Measurements from ENCODE around the gene WDR12. TPM values are rescaled to one million over a fixed set of nuclear protein-coding genes. Genes with fewer than 3 reads are reported as not detected.
"Not testable (repeated sequence)": the region's sequence is repeated elsewhere in the genome, so short reads cannot be mapped to it uniquely, and the experiment has no call there.

Gene WDR12
- polyA plus RNA-seq, 2 of the 4 experiments (the other 2 are of a cell fraction): 53.6 to 120 TPM

- WGBS (ENCODE audit: missing lambda C conversion rate): 73% methylated on average over 5 of the region's 5 CpGs
- no peak for FAIRE-seq
- TF ChIP-seq CBX8 (IDR thresholded peaks at IDR 0.05): no peak
- TF ChIP-seq ZC3H11A (IDR thresholded peaks at IDR 0.05): no peak
- TF ChIP-seq, protein P1, sequence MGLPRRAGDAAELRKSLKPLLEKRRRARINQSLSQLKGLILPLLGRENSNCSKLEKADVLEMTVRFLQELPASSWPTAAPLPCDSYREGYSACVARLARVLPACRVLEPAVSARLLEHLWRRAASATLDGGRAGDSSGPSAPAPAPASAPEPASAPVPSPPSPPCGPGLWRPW (IDR thresholded peaks at IDR 0.05): no peak
- TF ChIP-seq NPAS2 (CRISPR knock-in tag; IDR thresholded peaks at IDR 0.05; ENCODE audit: borderline replicate concordance): no peak
- TF ChIP-seq BHLHE40 (IDR thresholded peaks at IDR 0.05; ENCODE audit: low read depth, low read length): no peak
- no peak for TF ChIP-seq CTCF (IDR thresholded peaks at IDR 0.05)
- TF ChIP-seq HEYL (CRISPR knock-in tag; IDR thresholded peaks at IDR 0.05): no peak
- TF ChIP-seq JUNB (IDR thresholded peaks at IDR 0.05): no peak
- no peak for TF ChIP-seq POLR2AphosphoS2 (conservative IDR thresholded peaks at IDR 0.05; ENCODE audit: low read length)
- TF ChIP-seq RAD21 (conservative IDR thresholded peaks at IDR 0.05 in 1 of 2, IDR thresholded peaks at IDR 0.05 in 1 of 2): no peak
- ChIA-PET CTCF (no interaction called here), POLR2A (no interaction called here)
- Histone ChIP-seq H3K9me3 (peaks cover 10% of the 10 kb centered on the region; the same call in 1 of the 3 replicates), H3K4me1 (peaks cover 12% of the 10 kb centered on the region; the same call in 1 of the 3 replicates), H3K4me2 (no peak overlapping the region), H3K27ac (0 out of 6 replicates have a peak overlapping the region, but pooled peaks of 1 of the 2 experiments have one; percentile 18), H3K4me3 (no peak overlapping the region)
- DNase-seq (ENCODE audit: low read depth in 1 of 2, low spot score in 1 of 2): no peak
- ATAC-seq: no peak
Observed at GRCh38 chr2:202908186-202908585, 3.3 kb downstream of the WDR12 start.

DNA sequence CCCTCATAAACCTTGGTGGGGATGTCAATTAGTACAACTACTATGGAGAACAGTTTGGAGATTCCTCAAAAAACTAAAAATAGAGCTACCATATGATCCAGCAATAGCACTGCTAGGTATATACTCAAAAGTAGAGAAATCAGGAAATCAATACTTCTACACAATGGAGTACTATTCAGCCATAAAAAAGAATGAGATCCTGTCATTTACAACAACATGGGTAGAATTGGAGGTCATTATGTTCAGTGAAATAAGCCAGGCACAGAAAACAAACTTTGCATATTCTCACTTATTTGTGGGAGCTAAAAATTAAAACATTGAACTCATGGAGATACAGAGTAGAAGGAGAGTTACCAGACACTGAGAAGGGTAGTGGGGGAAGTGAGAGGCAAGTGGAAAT, 6.0 kb downstream of the WDR12 start:
- FAIRE-seq; H3K4me2 ChIP-seq; DNase-seq (ENCODE audit: low read depth in 1 of 2, low spot score in 1 of 2); H3K27ac ChIP-seq; ATAC-seq; H3K9me3 ChIP-seq; H3K4me3 ChIP-seq; POLR2A ChIA-PET: not testable (repeated sequence)
- CTCF ChIA-PET: interaction anchor here (1.0 kb wide), 1 partner anchor 12 kb away, joined by 3 read pairs; no protein-coding TSS in a partner anchor
- H3K4me1 ChIP-seq: peaks cover 12% of the 10 kb centered on the region; the same call in 1 of the 3 replicates

GRCh38 chr2:202885190-202885589, 26.3 kb downstream of the WDR12 start:
- no peak overlapping the region for H3K4me3 ChIP-seq
- H3K4me2 ChIP-seq: no peak overlapping the region
- no peaks in the 10 kb centered on the region for H3K9me3 ChIP-seq
- TF ChIP-seq FOXS1 (CRISPR knock-in tag; IDR thresholded peaks at IDR 0.05) (no peak), PHF8 (IDR thresholded peaks at IDR 0.05; ENCODE audit: borderline replicate concordance, low read depth) (no peak), E2F6 (IDR thresholded peaks at IDR 0.05; ENCODE audit: borderline replicate concordance, low read depth) (no peak), HOXB13 (CRISPR knock-in tag; IDR thresholded peaks at IDR 0.05; ENCODE audit: low read depth) (no peak), CHD2 (IDR thresholded peaks at IDR 0.05; ENCODE audit: low read length, partially characterized antibody) (no peak), ZFP36 (IDR thresholded peaks at IDR 0.05; ENCODE audit: borderline replicate concordance, partially characterized antibody) (no peak), JUN (IDR thresholded peaks at IDR 0.05) (no peak), MYC (IDR thresholded peaks at IDR 0.05; ENCODE audit: borderline replicate concordance, low read length) (no peak)
- TF ChIP-seq, protein P2, sequence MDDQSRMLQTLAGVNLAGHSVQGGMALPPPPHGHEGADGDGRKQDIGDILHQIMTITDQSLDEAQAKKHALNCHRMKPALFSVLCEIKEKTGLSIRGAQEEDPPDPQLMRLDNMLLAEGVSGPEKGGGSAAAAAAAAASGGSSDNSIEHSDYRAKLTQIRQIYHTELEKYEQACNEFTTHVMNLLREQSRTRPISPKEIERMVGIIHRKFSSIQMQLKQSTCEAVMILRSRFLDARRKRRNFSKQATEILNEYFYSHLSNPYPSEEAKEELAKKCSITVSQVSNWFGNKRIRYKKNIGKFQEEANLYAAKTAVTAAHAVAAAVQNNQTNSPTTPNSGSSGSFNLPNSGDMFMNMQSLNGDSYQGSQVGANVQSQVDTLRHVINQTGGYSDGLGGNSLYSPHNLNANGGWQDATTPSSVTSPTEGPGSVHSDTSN (IDR thresholded peaks at IDR 0.05): no peak
- TF ChIP-seq, protein P3, sequence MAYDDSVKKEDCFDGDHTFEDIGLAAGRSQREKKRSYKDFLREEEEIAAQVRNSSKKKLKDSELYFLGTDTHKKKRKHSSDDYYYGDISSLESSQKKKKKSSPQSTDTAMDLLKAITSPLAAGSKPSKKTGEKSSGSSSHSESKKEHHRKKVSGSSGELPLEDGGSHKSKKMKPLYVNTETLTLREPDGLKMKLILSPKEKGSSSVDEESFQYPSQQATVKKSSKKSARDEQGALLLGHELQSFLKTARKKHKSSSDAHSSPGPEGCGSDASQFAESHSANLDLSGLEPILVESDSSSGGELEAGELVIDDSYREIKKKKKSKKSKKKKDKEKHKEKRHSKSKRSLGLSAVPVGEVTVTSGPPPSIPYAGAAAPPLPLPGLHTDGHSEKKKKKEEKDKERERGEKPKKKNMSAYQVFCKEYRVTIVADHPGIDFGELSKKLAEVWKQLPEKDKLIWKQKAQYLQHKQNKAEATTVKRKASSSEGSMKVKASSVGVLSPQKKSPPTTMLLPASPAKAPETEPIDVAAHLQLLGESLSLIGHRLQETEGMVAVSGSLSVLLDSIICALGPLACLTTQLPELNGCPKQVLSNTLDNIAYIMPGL (CRISPR knock-in tag; IDR thresholded peaks at IDR 0.05; ENCODE audit: borderline replicate concordance): no peak
- H3K27ac ChIP-seq: no peak overlapping the region
- DNase-seq (ENCODE audit: low read depth in 1 of 2, low spot score in 1 of 2) (no peak), FAIRE-seq (no peak), ATAC-seq (no peak)
- ChIA-PET POLR2A (interaction anchor here (0.6 kb wide), 1 partner anchor 24 kb away, joined by 3 read pairs; no protein-coding TSS in a partner anchor), CTCF (interaction anchor here (1.1 kb wide), 1 partner anchor 24 kb away, joined by 3 read pairs; no protein-coding TSS in a partner anchor)
- 97% methylated on average over 7 of the region's 7 CpGs for WGBS (ENCODE audit: missing lambda C conversion rate)
- H3K4me1 ChIP-seq: no peaks in the 10 kb centered on the region

All from A549 (cell line).